ENCODE data around the gene NDUFV3. TPM values are rescaled to one million over a fixed set of nuclear protein-coding genes. Genes with fewer than 3 reads are reported as not detected.

NDUFV3 gene
- total and polyA plus RNA-seq, 2 of the 13 experiments (the other 11 are each of a cell fraction or from before 2014, with no cell fraction given): 14.2 to 29.6 TPM

DNA sequence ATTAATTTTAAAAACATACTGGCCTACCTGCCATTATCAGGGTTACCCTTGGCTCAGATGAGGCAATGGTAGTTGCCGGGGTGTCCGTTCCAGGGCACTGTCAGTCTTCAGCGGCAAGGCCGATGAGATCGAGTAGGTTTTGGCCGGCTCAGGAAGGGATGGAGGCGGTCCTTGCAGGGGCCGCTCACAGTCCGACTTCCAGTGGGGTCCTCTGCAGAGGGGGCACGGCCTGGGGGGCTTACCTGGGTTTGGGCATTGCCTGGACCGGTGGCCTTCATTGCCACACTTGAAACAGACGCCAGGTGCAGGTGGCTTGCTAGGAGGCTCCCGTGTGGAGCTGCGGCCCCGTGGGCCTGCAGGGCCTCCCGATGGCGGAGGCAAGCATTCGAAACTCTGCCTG lies 29.8 kb downstream of the NDUFV3 start (continued):
- TF ChIP-seq, protein P1, sequence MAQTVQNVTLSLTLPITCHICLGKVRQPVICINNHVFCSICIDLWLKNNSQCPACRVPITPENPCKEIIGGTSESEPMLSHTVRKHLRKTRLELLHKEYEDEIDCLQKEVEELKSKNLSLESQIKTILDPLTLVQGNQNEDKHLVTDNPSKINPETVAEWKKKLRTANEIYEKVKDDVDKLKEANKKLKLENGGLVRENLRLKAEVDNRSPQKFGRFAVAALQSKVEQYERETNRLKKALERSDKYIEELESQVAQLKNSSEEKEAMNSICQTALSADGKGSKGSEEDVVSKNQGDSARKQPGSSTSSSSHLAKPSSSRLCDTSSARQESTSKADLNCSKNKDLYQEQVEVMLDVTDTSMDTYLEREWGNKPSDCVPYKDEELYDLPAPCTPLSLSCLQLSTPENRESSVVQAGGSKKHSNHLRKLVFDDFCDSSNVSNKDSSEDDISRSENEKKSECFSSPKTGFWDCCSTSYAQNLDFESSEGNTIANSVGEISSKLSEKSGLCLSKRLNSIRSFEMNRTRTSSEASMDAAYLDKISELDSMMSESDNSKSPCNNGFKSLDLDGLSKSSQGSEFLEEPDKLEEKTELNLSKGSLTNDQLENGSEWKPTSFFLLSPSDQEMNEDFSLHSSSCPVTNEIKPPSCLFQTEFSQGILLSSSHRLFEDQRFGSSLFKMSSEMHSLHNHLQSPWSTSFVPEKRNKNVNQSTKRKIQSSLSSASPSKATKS (CRISPR knock-in tag; IDR thresholded peaks at IDR 0.05): no peak
- TF ChIP-seq ZNF292 (CRISPR knock-in tag; IDR thresholded peaks at IDR 0.05; ENCODE audit: borderline replicate concordance, low read depth) (no peak), ZNF138 (CRISPR knock-in tag; IDR thresholded peaks at IDR 0.05; ENCODE audit: low read depth) (no peak), ZFP41 (CRISPR knock-in tag; IDR thresholded peaks at IDR 0.05; ENCODE audit: borderline replicate concordance) (no peak), ZBTB20 (CRISPR knock-in tag; IDR thresholded peaks at IDR 0.05; ENCODE audit: borderline replicate concordance, low read depth) (no peak), ZNF331 (CRISPR knock-in tag; IDR thresholded peaks at IDR 0.05) (no peak), HNF4G (IDR thresholded peaks at IDR 0.05; ENCODE audit: borderline replicate concordance, low read depth, low read length) (no peak), HNF4G (CRISPR knock-in tag; IDR thresholded peaks at IDR 0.05; ENCODE audit: borderline replicate concordance, low read depth) (no peak), ZNF879 (CRISPR knock-in tag; IDR thresholded peaks at IDR 0.05) (no peak)
- TF ChIP-seq, protein P2, sequence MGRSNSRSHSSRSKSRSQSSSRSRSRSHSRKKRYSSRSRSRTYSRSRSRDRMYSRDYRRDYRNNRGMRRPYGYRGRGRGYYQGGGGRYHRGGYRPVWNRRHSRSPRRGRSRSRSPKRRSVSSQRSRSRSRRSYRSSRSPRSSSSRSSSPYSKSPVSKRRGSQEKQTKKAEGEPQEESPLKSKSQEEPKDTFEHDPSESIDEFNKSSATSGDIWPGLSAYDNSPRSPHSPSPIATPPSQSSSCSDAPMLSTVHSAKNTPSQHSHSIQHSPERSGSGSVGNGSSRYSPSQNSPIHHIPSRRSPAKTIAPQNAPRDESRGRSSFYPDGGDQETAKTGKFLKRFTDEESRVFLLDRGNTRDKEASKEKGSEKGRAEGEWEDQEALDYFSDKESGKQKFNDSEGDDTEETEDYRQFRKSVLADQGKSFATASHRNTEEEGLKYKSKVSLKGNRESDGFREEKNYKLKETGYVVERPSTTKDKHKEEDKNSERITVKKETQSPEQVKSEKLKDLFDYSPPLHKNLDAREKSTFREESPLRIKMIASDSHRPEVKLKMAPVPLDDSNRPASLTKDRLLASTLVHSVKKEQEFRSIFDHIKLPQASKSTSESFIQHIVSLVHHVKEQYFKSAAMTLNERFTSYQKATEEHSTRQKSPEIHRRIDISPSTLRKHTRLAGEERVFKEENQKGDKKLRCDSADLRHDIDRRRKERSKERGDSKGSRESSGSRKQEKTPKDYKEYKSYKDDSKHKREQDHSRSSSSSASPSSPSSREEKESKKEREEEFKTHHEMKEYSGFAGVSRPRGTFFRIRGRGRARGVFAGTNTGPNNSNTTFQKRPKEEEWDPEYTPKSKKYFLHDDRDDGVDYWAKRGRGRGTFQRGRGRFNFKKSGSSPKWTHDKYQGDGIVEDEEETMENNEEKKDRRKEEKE (IDR thresholded peaks at IDR 0.05): no peak
